Measurements from ENCODE around the gene SMYD5.

SMYD5 gene

DNA sequence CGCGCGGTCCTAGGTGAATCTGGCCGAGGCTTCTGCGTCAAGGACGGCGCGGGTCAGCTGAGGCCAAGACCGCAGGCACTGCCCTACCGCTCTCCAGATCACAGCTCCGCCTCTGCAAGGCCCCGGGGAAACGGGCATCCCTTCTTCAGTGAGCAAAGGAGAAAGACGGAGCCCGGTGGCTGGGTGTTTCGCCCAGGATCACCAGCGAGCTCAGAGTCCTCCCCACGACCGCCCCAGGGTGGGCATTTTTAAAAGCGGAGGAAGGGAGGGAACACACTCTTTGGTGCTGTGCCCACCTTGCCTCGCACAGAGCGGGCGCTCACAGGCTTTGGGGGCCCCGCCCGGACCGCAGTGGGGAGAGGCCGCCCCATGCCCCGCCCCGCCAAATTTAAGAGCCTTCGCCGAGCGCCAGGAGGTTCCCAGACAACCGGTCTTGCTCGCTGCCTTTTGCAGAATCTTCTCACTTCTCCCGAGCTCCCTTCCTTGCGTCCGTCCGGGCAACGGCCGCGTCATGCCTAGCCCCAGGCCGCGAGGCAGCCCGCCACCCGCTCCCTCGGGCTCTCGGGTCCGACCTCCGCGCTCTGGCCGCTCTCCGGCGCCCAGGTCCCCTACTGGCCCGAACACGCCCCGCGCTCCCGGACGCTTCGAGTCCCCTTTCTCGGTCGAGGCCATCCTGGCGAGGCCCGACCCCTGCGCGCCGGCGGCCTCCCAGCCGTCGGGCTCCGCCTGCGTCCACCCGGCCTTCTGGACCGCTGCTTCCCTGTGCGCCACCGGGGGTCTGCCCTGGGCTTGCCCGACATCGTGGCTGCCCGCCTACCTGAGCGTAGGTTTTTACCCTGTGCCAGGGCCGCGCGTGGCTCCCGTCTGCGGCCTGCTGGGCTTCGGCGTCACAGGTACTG is 11.6 kb upstream of the SMYD5 start, which contains the start of gene NOTO:
NOTO (plus strand) TSS at position 419 of the 899 bp plus-strand sequence; CDS start at position 512, 93 bp downstream.
- no peak for DNase-seq
- in situ Hi-C loops (cut with HindIII; ENCODE audit: low pct_ligation_motif_present, low pct_unique_long_range_greater_than_20kb, low sequenced_read_pairs), result no loop called here

DNA sequence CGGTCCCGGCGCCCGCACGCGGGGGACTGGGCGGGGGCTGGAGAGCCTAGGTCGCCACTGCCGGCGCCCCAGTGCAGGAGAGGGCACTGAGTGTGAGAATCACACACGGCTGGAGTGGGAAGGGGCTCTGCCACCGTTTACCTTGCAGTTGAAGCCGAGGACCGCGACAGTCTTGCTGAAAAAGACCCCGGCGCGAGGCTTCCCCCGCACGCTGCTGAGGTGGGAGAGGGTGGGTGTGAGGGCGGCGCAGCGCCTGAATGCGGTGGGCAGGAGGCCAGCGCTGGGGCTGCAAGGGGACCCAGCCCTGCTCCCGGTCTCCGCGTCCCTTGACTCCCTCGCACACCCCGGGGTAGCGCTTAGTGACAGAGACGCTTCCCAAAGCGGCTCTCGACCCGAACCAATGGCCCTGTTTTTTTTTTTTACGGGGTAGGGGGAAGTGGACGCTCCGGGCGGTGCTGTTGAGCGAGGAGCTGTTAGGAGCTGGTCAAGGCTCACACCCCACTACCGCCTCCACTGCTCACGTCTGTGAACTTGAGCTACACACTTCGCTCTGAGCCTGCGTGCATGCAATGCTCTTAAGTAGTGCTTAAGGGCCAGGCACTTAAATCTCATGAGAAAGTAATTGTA is 10.9 kb upstream of the SMYD5 start:
- no peak for DNase-seq

DNA sequence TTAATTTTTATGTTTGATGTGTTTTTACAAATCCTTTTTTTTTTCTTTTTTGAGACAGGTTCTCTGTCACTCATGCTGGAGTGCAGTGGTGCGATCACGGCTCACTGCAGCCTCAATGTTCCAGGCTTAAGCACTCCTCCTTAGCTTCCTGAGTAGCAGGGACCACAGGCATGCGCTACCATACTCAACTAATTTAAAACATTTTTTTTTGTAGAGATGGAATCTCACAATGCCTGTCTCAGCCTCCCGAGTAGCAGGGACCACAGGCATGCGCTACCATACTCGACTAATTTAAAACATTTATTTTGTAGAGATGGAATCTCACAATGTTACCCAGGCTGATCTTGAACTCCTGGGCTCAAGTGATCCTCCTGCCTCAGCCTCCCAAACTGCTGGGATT is 8.4 kb upstream of the SMYD5 start:
- DNase-seq, result no peak
- in situ Hi-C loops (cut with HindIII; ENCODE audit: low pct_ligation_motif_present, low pct_unique_long_range_greater_than_20kb, low sequenced_read_pairs), result no loop called here

More for the DNA sequence above, 10.9 kb upstream of the SMYD5 start:
- in situ Hi-C loops (cut with HindIII; ENCODE audit: low pct_ligation_motif_present, low pct_unique_long_range_greater_than_20kb, low sequenced_read_pairs), result no loop called here

DNA sequence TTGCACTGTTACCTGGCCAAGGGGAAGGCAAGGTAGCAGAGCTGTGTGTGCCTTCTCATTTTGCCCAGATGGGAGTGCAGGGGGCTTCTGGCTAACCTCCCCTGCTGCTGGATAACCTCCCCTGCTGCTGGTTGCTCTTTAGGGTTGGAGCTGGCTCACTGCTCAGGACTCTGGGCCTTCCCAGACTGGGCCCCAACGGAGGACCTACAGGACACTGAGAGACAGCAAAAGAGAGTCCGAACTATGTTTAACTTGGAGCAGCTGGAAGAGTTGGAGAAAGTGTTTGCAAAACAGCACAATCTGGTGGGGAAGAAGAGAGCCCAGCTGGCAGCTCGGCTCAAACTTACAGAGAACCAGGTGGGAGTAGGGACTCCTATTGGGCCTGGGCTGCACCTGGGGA is 5.8 kb upstream of the SMYD5 start:
- in situ Hi-C loops (cut with HindIII; ENCODE audit: low pct_ligation_motif_present, low pct_unique_long_range_greater_than_20kb, low sequenced_read_pairs), result no loop called here

DNA sequence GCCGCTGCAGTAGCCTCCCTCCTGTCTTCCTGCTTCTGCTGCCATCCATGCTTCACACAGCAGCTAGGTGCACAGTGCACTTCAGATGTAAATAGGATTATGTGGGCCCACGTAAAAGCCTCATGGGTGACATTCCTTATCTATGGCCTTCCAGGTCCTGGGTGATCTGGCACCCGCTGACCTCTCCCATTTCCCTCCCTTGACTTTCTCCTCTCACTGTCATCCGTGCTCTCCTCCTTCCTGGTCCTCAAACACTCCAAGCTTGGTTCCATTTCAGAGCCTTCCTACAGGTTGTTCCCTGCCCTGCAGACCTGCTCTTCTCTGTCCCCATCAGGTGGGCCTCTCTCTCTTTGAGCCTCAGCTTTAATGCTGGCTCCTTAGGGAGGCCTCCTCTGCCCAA is 4.0 kb upstream of the SMYD5 start:
- in situ Hi-C loops (cut with HindIII; ENCODE audit: low pct_ligation_motif_present, low pct_unique_long_range_greater_than_20kb, low sequenced_read_pairs), result no loop called here
- DNase-seq, result no peak

More for the DNA sequence above, 5.8 kb upstream of the SMYD5 start:
- no peak for DNase-seq

DNA sequence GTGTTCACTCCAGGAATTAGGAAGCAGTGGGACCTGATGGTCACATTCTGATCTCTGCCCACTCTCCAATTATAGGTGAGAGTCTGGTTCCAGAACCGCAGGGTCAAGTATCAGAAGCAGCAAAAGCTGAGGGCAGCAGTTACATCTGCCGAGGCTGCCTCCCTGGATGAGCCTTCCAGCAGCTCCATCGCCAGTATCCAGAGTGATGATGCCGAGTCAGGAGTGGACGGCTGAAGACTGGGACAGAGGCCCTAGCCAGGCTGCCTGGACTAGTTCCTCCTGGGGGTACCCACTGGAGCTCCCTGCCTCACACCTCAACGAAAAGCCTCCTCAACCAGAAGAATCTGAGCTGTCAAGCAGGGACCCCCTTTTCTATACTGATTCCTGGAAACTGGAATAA is 3.3 kb upstream of the SMYD5 start:
- in situ Hi-C loops (cut with HindIII; ENCODE audit: low pct_ligation_motif_present, low pct_unique_long_range_greater_than_20kb, low sequenced_read_pairs), result no loop called here
- DNase-seq, result no peak

DNA sequence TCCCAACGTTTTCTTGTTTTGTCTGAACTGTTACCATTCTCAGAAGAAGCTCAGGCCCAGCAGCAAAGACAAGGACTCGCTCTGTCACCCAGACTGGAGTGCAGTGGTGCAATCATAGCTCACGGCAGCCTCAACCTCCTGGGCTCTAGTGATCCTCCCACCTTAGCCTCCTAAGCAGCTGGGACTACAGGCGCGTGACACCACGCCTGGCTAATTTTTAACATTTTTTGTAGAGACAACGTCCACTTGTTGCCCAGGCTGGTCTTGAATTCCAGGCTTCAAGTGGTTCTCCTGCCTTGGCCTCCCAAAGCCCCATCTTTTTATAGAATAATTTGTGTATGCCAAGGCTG is 2.0 kb upstream of the SMYD5 start:
- in situ Hi-C loops (cut with HindIII; ENCODE audit: low pct_ligation_motif_present, low pct_unique_long_range_greater_than_20kb, low sequenced_read_pairs), result no loop called here
- DNase-seq, result no peak

DNA sequence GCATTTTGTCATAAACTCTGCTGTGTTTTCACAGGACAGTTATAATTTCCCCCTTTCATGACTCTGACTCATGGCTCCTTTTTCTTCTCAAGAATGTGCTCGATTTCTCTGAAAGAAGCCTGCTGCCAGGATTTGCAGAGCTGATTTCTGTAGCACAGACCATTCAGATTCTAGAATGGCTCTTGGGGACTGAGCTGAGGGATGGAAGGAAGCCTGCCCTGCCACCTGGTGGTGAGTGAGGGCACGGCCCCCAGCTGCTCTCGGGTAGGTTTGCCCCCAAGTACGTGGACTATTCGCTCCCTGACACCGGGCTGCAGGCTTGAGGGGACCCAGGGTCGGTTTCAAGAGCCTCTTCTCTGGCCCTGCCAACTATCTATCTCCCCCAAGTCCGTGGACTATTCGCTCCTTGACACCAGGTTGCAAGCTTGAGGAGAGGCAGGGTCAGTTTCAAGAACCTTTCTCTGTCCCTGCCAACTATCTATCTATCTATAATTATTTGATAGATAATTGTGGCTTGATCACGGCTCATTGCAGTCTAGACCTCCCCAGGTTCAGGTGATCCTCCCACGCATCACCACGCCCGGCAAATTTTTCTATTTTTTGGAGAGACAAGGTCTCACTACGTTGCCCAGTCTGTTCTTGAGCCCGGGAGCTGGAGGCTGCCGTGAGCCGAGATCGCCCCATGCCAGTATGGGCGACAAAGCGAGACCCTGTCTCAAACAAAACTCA is 1.4 kb upstream of the SMYD5 start:
- DNase-seq, result peak; percentile 74
- in situ Hi-C loops (cut with HindIII; ENCODE audit: low pct_ligation_motif_present, low pct_unique_long_range_greater_than_20kb, low sequenced_read_pairs), result no loop called here

DNA sequence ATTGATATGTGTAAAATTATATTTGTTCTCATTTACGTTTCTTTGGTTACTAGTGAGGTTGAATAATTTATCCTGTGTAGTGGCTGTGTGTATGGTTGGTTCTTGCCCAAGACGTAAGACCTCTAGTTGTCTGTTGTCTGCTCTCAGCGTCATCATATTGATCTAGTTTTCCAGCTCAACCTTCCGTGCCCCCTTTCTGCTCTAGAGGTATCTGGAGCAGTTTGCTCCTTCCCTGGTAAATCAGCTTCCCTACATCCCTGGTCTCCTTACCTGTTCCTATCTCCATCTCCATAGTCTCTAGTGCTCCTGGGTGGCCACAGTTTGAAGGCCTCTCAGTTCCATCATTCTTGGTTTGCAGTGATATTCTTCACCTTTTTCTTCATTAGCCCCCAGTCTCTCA is 1.2 kb downstream of the SMYD5 start:
- in situ Hi-C loops (cut with HindIII; ENCODE audit: low pct_ligation_motif_present, low pct_unique_long_range_greater_than_20kb, low sequenced_read_pairs), result no loop called here
- no peak for DNase-seq

DNA sequence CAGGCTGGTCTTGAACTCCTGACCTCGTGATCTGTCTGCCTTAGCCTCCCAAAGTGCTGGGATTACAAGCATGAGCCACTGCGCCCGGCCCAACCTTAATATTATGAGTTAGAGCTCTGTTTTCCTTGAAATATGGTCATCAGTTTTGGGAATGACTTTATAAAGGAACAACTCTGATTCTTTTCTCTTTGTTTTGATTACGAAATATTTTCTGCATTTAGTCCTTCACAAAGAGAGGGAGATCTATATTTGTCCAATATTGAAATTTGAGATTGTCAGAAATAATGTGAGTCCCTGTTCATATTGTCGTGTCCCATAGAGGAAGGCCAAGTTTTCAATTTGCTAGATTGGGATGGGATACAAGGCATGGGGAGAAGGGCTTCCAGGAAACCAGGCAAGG is 3.1 kb downstream of the SMYD5 start:
- in situ Hi-C loops (cut with HindIII; ENCODE audit: low pct_ligation_motif_present, low pct_unique_long_range_greater_than_20kb, low sequenced_read_pairs), result no loop called here
- no peak for DNase-seq

DNA sequence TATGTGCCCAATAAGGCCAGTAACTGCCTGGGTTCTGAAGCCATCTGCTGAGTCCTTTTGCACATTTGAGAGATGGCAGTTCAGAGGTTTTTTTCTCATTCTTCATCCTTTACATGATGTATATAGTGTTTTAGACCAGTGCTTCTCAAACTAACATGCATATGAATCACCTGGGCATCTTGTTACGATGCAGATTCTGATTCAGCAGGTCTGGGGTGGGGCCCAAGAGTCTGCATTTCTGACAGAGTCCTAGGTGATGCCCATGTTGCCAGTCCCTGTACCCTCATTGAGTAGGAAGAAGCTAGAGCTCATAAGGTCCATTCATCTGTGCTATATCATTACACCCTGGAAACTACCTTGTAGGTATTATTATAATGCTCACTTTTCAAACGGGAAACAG is 3.8 kb downstream of the SMYD5 start:
- no peak for DNase-seq
- in situ Hi-C loops (cut with HindIII; ENCODE audit: low pct_ligation_motif_present, low pct_unique_long_range_greater_than_20kb, low sequenced_read_pairs), result no loop called here

DNA sequence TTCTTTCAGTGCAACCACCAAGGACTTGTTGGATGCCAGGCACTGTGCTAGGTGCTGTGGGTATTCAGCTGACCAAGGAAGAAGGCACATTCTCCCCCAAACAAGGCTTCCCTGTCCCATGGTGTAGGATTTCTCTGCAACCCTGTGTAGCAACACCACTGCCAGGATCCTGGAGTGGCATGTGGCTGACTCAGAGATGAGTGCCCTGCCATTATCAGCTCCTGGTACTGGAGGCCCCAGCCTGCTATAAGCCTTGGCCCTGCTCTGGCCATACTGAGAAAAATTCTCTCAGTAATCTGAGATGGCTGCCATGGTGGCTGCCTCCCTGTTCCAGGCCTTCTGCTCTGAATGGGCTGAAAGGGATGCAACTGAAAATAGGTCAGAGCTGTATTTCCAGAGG is 4.3 kb downstream of the SMYD5 start:
- in situ Hi-C loops (cut with HindIII; ENCODE audit: low pct_ligation_motif_present, low pct_unique_long_range_greater_than_20kb, low sequenced_read_pairs), result no loop called here
- no peak for DNase-seq

DNA sequence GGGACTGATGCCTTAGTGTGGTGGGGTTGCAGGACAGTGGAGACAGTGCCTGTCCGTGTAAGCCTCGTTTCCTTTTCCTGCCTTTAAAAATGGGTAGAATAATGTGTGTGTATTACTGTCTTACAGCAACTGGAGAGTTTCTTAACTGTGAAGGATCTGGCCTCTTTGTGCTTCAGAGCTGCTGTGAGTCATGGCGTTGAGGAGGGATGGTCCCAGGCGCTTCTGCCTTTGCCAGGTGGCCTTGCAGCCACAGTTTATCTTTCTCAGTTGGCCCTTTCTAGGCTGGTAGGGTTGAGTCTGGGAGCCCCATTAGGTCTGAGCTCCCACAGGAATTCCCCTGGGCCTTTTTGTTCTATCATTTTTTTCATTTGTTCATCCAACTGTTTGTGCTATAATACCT is 9.8 kb downstream of the SMYD5 start:
- DNase-seq, result no peak
- in situ Hi-C loops (cut with HindIII; ENCODE audit: low pct_ligation_motif_present, low pct_unique_long_range_greater_than_20kb, low sequenced_read_pairs), result no loop called here

DNA sequence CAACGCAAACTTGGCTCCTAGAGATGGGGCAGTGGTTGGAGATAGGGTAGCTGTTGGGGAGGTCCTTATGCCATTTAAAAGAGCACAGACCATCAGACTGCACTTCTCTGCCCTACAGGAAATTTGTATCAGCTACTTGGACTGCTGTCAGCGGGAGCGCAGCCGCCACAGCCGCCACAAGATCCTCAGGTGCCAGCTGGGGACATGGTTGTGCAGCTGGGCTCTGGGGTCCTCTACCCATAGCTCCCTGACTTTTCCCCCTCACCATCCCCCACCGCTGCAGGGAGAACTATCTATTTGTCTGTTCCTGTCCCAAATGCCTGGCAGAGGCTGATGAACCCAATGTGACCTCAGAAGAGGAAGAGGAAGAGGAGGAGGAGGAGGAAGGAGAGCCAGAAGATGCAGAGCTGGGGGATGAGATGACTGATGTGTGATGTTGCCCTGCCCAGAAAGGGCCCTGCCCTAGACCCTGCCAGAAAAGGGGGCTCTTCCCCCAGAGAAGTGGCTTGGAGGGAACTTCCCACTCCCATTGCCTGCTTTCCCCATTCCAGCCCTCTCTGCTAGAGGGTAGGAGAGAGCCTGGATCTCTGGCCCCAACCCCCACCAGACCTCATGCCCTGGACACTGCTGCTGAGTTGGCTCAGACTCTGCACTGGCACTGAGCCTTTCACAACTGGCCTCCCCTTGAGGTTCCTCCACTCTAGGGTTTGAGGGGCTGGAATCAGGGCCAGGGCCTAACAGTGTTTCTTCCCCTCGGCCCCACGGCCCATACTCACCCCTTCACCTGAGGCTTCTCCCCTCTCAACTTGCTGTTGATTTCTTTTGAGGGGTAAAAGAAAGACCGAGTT is 11.7 kb downstream of the SMYD5 start:
- DNase-seq, result no peak
- in situ Hi-C loops (cut with HindIII; ENCODE audit: low pct_ligation_motif_present, low pct_unique_long_range_greater_than_20kb, low sequenced_read_pairs), result no loop called here

DNA sequence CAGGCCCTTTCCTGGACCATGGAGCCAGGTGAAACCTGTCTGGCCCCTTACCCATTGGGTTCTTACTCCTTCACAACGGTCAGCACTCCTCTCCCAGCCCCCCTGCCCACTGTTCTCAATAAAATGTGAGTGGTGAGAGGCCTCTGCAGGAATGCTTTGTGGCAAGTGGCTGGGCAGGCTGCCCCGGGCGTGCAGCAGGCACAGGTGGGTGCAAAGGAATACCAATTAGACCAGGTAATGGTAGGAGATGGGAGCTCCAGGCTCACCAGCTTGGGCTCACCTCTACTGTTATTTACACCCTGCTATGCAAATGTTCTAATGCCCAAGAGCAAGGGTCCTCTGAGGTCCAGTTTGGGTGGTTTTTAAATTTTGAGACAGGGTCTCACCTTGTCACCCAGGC is 13.0 kb downstream of the SMYD5 start:
- in situ Hi-C loops (cut with HindIII; ENCODE audit: low pct_ligation_motif_present, low pct_unique_long_range_greater_than_20kb, low sequenced_read_pairs), result no loop called here
- no peak for DNase-seq

DNA sequence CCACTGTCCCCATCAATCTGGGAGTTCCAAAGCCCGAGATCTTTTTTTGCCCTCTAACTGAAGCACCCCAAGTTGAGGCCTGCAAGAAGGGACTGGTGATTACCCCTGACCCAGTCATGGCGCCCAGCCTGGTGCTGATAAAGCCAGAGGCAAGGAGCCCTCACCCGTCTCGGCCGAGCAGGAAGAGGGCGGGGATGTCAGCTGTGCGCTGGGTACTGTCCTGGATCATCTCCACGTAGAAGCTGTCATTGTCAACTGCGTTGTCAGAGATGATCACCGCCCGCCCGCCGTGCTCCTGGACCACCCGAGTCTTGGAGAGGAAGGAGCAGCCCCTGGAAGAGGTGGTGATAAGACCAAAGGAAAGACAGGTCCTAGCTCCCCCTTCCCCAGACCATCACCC is 14.6 kb downstream of the SMYD5 start:
- in situ Hi-C loops (cut with HindIII; ENCODE audit: low pct_ligation_motif_present, low pct_unique_long_range_greater_than_20kb, low sequenced_read_pairs), result no loop called here
- DNase-seq, result no peak

DNA sequence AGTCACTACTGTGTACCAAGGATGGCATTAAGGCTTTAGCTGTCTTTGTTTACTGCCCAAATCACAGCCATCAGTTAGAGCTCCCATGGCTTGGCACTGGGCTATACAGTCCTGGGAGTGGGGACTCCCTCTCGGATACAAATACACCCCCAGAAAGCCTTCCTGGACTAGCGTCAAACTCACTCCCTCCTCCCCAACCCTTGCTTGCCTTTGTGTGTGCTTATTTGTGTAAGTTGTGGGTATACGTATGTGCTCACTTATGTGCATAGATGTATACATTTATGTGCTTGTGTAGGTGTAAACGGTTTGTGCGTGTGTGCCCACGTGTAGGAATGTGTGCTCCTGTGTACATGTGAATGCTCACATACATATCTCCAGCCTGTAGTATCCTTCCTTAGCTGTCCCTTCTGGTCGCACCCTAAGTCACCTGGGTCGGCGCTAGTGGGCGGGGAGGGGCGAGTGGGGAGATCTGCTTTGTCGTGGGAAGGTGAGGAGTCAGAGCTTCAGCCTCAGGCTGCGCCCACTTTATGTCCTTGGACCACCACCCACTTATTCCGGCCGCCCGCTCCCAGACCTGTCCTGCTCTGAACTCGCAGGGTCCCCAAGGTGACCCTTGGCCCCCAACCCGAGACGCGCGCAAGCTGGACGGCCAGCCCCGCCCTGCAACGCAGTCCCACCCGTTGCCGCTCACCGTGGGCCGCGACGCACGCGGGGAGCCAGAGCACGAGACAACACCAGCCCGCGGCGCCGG is 18.5 kb downstream of the SMYD5 start:
- DNase-seq, result no peak
- in situ Hi-C loops (cut with HindIII; ENCODE audit: low pct_ligation_motif_present, low pct_unique_long_range_greater_than_20kb, low sequenced_read_pairs), result no loop called here

Data from ACHN (cell line).